Heart left ventricle (tissue), 13 donors: ENCODE results near the gene PRDM16.

ENCODE experiments used
- CTCF ChIP-seq, 12 donors: fragments of 200-600 bp; sonication (generic) in 4 of 12; IDR thresholded peaks; one replicate each; pipeline versions ENCODE4 v1.5.0 to v1.8.0; 2018 to 2022; ENCODE audit warnings: antibody characterized with exemption in 12 of 12, mild to moderate bottlenecking in 5 of 12
- POLR2A ChIP-seq, 2 donors: fragments of 450-650 bp; IDR thresholded peaks; one replicate each; pipeline ENCODE4 v1.6.1; 2017; ENCODE audit warnings: antibody characterized with exemption in 2 of 2, mild to moderate bottlenecking in 2 of 2, moderate library complexity in 2 of 2
- donor health status: ischemic (EF 13 %, LVEDD 7.1; RV severe dilation, severe dysfunction).
- donor health status: DM: no; HTN: yes; CAD: no.
- donor health status: DM: no; HTN: no; CAD: no.
- donor health status: ischemic (EF 25% LVEDD 6.9; RV normal size, moderate dysfunction).
- donor health status: ischemic (EF 25% LVEDD 5.7; RV mildly dilated, moderate dysfunction).
- donor health status: ischemic (EF 35%, LVEDD 5.7; RV mildly dilated, moderate dysfunction).
- donor health status: nonischemic (EF 11% LVEDD 7.7; RV severe dilation, severe dysfunction).
- donor health status: DM: yes; HTN: yes; CAD: no.
- donor health status: PGD.
- donor health status: ischemic (EF 29% LVEDD 5.4; RV normal size, mild dysfunction).
- donor health status: nonischemic (EF 23%, LVEDD 6.1; RV moderate dilation, normal function).

GRCh38 chr1:3086272-3086974 lies 17.4 kb downstream of the PRDM16 start:
- TF ChIP-seq CTCF (IDR thresholded peaks at IDR 0.05) (no peak), POLR2A (IDR thresholded peaks at IDR 0.05) (no peak)
